ENCODE measurements around the gene HPD. TPM values are rescaled to one million over a fixed set of nuclear protein-coding genes. Genes with fewer than 3 reads are reported as not detected.
A peak's percentile ranks its signal among the peaks of the same experiment; 100 is the strongest.

Gene HPD
- total RNA-seq, 2 donors from 2014 or later = 0.39 to 1.3 TPM

DNA sequence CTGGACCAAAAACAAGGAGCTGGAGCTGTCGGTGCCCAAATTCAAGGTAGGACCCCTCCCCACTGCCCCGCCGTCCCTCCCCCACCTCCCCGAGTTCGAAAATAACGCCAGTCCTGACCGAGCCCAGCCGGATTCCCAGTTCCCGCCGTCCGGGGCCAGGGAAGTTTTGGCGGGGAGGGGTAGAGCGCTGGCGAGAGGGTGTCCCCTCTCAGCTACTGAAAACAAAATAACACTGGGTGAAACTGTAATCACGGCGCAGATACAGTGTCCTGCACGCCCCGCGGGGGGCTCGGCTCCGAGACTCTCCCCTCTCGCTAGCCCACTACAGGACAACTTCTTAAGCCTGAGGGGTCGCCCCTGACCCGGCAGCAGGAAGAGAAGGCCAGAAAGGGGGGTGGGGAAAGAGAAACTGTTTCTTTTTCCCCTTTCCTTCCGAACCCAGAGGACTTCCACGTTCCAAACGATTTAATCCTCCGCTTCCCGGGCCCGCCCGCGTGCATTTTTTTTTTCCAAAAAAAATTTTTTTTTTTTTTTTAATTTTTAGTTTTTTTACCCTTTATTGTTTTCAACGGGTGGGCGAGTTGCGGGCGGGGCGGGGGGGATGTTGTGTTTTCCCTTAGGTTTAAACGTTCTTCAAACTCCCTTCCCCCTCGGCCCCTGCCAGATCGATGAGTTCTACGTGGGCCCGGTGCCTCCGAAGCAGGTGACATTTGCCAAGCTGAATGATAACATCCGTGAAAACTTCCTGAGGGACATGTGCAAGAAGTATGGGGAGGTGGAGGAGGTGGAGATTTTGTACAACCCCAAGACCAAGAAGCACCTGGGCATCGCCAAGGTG lies 53.3 kb downstream of the HPD start:
- no peaks in the 10 kb centered on the region for H3K27me3 ChIP-seq
- no peak for DNase-seq (ENCODE audit: low spot score)
- peak overlapping the region; percentile 94 to 100 for H3K27ac ChIP-seq
- H3K4me1 ChIP-seq = peaks cover 0 to 51% of the 10 kb centered on the region in 2 donors
- peaks cover 35% of the 10 kb centered on the region for H3K36me3 ChIP-seq
- TF ChIP-seq, protein P1, sequence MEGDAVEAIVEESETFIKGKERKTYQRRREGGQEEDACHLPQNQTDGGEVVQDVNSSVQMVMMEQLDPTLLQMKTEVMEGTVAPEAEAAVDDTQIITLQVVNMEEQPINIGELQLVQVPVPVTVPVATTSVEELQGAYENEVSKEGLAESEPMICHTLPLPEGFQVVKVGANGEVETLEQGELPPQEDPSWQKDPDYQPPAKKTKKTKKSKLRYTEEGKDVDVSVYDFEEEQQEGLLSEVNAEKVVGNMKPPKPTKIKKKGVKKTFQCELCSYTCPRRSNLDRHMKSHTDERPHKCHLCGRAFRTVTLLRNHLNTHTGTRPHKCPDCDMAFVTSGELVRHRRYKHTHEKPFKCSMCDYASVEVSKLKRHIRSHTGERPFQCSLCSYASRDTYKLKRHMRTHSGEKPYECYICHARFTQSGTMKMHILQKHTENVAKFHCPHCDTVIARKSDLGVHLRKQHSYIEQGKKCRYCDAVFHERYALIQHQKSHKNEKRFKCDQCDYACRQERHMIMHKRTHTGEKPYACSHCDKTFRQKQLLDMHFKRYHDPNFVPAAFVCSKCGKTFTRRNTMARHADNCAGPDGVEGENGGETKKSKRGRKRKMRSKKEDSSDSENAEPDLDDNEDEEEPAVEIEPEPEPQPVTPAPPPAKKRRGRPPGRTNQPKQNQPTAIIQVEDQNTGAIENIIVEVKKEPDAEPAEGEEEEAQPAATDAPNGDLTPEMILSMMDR (IDR thresholded peaks at IDR 0.05) = no peak
- H3K4me3 ChIP-seq = peak overlapping the region; percentile 73 to 79
- H3K9me3 ChIP-seq = no peaks in the 10 kb centered on the region

GRCh38 chr12:121804417-121805111 lies 54.1 kb downstream of the HPD start:
- Histone ChIP-seq H3K4me3 (peak overlapping the region; percentile 73 to 79), H3K9me3 (no peaks in the 10 kb centered on the region), H3K27me3 (no peaks in the 10 kb centered on the region), H3K4me1 (peaks cover 0 to 48% of the 10 kb centered on the region in 2 donors), H3K27ac (peak overlapping the region; percentile 94 to 100), H3K36me3 (peaks cover 27% of the 10 kb centered on the region)
- TF ChIP-seq, protein P1 (IDR thresholded peaks at IDR 0.05) = no peak
- DNase-seq (ENCODE audit: low spot score) = no peak

GRCh38 chr12:121803861-121804416 lies 54.7 kb downstream of the HPD start, which contains the start of gene SETD1B:
SETD1B (plus strand) TSS chr12:121804009; CDS start chr12:121804738, 729 bp downstream.
- Histone ChIP-seq H3K4me1 (peaks cover 0 to 54% of the 10 kb centered on the region in 2 donors), H3K27me3 (no peaks in the 10 kb centered on the region), H3K9me3 (no peaks in the 10 kb centered on the region), H3K4me3 (peak within 1 kb of the TSS; percentile 73 to 79), H3K27ac (peak within 1 kb of the TSS; percentile 100), H3K36me3 (peaks cover 21% of the 10 kb centered on the region)
- TF ChIP-seq, protein P1 (IDR thresholded peaks at IDR 0.05) = no peak
- no peak for DNase-seq (ENCODE audit: low spot score)

DNA sequence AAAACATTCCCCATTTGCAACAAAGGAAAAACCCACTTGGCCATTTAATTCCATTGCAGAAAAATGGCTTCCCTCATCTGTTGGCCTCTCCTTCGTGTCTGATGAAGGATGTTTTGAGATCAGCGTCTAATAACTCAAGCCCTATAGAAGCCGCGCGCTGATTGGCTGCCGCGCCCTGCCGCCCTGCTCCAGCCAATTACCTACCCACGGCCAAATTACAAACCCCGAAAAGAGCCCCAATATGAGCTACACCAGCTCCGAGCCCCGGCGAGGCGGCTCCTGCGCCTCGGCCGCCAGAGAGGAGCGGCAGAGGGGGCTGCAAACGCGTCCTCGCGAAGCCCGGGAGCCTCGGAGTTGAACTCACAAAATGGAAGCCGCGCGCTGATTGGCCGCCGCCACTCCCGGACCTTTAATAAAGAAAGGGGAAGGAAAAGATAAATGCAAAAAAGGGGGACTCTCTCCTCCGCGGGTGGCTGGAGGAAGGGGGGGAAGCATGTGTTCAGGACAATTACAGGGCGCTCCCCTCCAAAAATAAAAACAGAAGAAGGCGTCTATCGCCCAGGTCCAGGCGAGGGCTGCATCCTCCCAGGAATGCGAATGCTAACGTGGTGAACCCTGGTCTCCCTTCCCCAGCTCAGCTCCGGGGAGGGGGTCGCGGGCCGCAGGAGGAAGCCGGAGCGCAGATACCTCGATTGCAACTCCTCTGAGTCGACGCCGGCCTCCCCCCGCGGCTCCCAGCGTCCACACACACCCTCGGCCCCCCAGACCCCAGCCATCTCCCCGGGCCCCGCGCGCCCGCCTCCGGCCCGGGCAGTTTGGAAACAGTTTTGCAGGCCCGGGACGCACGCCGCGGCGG lies 55.6 kb downstream of the HPD start:
- Histone ChIP-seq H3K27ac (peak overlapping the region; percentile 100), H3K27me3 (no peaks in the 10 kb centered on the region), H3K9me3 (no peaks in the 10 kb centered on the region), H3K4me1 (peaks cover 0 to 63% of the 10 kb centered on the region in 2 donors), H3K36me3 (peaks cover 12% of the 10 kb centered on the region), H3K4me3 (peak overlapping the region; percentile 73 to 79)
- TF ChIP-seq, protein P1 (IDR thresholded peaks at IDR 0.05) = no peak
- peak; percentile 96 for DNase-seq (ENCODE audit: low spot score)

DNA sequence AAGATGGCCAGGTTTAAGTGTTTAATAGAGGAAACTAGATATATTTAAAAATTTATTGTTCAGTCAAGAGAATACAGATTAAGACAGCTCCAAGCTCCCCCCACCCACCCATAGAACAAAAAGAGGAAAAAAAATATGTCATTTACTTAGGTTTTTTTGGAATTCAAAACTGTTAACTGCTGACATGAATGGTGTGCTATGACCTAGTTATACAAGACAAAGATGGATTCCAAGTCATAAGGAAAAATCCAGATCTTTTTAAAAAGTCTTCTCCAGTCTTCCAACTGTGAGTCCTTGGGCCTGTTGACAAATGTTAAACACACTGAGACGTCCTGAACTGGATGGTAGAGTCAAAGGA lies 56.2 kb downstream of the HPD start:
- TF ChIP-seq, protein P1 (IDR thresholded peaks at IDR 0.05) = no peak
- H3K4me3 ChIP-seq = peak overlapping the region; percentile 73 to 79
- DNase-seq (ENCODE audit: low spot score) = no peak
- no peaks in the 10 kb centered on the region for H3K27me3 ChIP-seq
- no peaks in the 10 kb centered on the region for H3K9me3 ChIP-seq
- peak overlapping the region; percentile 100 for H3K27ac ChIP-seq
- peaks cover 0 to 64% of the 10 kb centered on the region in 2 donors for H3K4me1 ChIP-seq
- peaks cover 6% of the 10 kb centered on the region for H3K36me3 ChIP-seq

All from right atrium auricular region (tissue), 2 donors.